ENCODE measurements around the gene HSPB8. TPM values are rescaled to one million over a fixed set of nuclear protein-coding genes. Genes with fewer than 3 reads are reported as not detected.

Gene HSPB8
- total RNA-seq, 1 donor from 2014 or later, result not detected

GRCh38 chr12:119179335-119180021 lies 747 bp downstream of the HSPB8 start:
- H3K4me1 Mint-ChIP-seq, result no peaks in the 10 kb centered on the region
- no peaks in the 10 kb centered on the region for H3K27me3 Mint-ChIP-seq
- no peaks in the 10 kb centered on the region for H3K36me3 Mint-ChIP-seq (ENCODE audit: low read depth)
- no peaks in the 10 kb centered on the region for H3K9me3 Mint-ChIP-seq
- no peak overlapping the region for H3K27ac Mint-ChIP-seq
- DNase-seq, result no peak
- intact Hi-C loops (cut with micrococcal nuclease), result no loop called here
- no peak overlapping the region for H3K4me3 Mint-ChIP-seq

- Mint-ChIP-seq H3K27me3 (no peaks in the 10 kb centered on the region), H3K4me1 (no peaks in the 10 kb centered on the region), H3K9me3 (no peaks in the 10 kb centered on the region), H3K36me3 (ENCODE audit: low read depth) (no peaks in the 10 kb centered on the region), H3K27ac (no peak overlapping the region), H3K4me3 (no peak overlapping the region)
- intact Hi-C loops (cut with micrococcal nuclease), result no loop called here
- no peak for DNase-seq
Observed at GRCh38 chr12:119180380-119181040, 1.8 kb downstream of the HSPB8 start.

- intact Hi-C loops (cut with micrococcal nuclease), result no loop called here
- Mint-ChIP-seq H3K4me1 (no peaks in the 10 kb centered on the region), H3K36me3 (ENCODE audit: low read depth) (no peaks in the 10 kb centered on the region), H3K9me3 (no peaks in the 10 kb centered on the region), H3K27me3 (no peaks in the 10 kb centered on the region), H3K27ac (no peak overlapping the region), H3K4me3 (no peak overlapping the region)
- DNase-seq, result no peak
Observed at GRCh38 chr12:119181202-119181601, 2.5 kb downstream of the HSPB8 start.

- Mint-ChIP-seq H3K27me3 (no peaks in the 10 kb centered on the region), H3K36me3 (ENCODE audit: low read depth) (no peaks in the 10 kb centered on the region), H3K9me3 (no peaks in the 10 kb centered on the region), H3K27ac (no peak overlapping the region), H3K4me3 (no peak overlapping the region), H3K4me1 (no peaks in the 10 kb centered on the region)
- intact Hi-C loops (cut with micrococcal nuclease), result no loop called here
- DNase-seq, result no peak
Observed at GRCh38 chr12:119181944-119182343, 3.2 kb downstream of the HSPB8 start.

GRCh38 chr12:119182701-119183493 lies 4.2 kb downstream of the HSPB8 start:
- H3K27me3 Mint-ChIP-seq, result no peaks in the 10 kb centered on the region

GRCh38 chr12:119183942-119184695 lies 5.4 kb downstream of the HSPB8 start:
- no peak for DNase-seq
- intact Hi-C loops (cut with micrococcal nuclease), result no loop called here
- Mint-ChIP-seq H3K27me3 (no peaks in the 10 kb centered on the region), H3K4me1 (no peaks in the 10 kb centered on the region), H3K36me3 (ENCODE audit: low read depth) (no peaks in the 10 kb centered on the region), H3K27ac (no peak overlapping the region), H3K4me3 (no peak overlapping the region), H3K9me3 (no peaks in the 10 kb centered on the region)

More at GRCh38 chr12:119182701-119183493, 4.2 kb downstream of the HSPB8 start:
- no peak overlapping the region for H3K4me3 Mint-ChIP-seq
- no peaks in the 10 kb centered on the region for H3K9me3 Mint-ChIP-seq
- H3K27ac Mint-ChIP-seq, result no peak overlapping the region
- H3K36me3 Mint-ChIP-seq (ENCODE audit: low read depth), result no peaks in the 10 kb centered on the region
- no peaks in the 10 kb centered on the region for H3K4me1 Mint-ChIP-seq
- intact Hi-C loops (cut with micrococcal nuclease), result no loop called here
- DNase-seq, result no peak

GRCh38 chr12:119195256-119195655 lies 16.5 kb downstream of the HSPB8 start:
- Mint-ChIP-seq H3K4me3 (no peak overlapping the region), H3K9me3 (no peaks in the 10 kb centered on the region), H3K27me3 (no peaks in the 10 kb centered on the region), H3K4me1 (no peaks in the 10 kb centered on the region), H3K36me3 (ENCODE audit: low read depth) (no peaks in the 10 kb centered on the region), H3K27ac (no peak overlapping the region)
- intact Hi-C loops (cut with micrococcal nuclease), result no loop called here
- DNase-seq, result no peak

GRCh38 chr12:119198440-119198839 lies 19.7 kb downstream of the HSPB8 start:
- Mint-ChIP-seq H3K27ac (no peak overlapping the region), H3K4me3 (no peak overlapping the region), H3K27me3 (no peaks in the 10 kb centered on the region), H3K4me1 (no peaks in the 10 kb centered on the region), H3K36me3 (ENCODE audit: low read depth) (no peaks in the 10 kb centered on the region), H3K9me3 (no peaks in the 10 kb centered on the region)
- DNase-seq, result no peak
- intact Hi-C loops (cut with micrococcal nuclease), result no loop called here

- H3K36me3 Mint-ChIP-seq (ENCODE audit: low read depth), result no peaks in the 10 kb centered on the region
- H3K4me3 Mint-ChIP-seq, result no peak overlapping the region
- intact Hi-C loops (cut with micrococcal nuclease), result no loop called here
- H3K27ac Mint-ChIP-seq, result no peak overlapping the region
- no peak for DNase-seq
- no peaks in the 10 kb centered on the region for H3K9me3 Mint-ChIP-seq
- no peaks in the 10 kb centered on the region for H3K27me3 Mint-ChIP-seq
- H3K4me1 Mint-ChIP-seq, result no peaks in the 10 kb centered on the region
Observed at GRCh38 chr12:119200601-119201000, 21.9 kb downstream of the HSPB8 start.

GRCh38 chr12:119201789-119202543 lies 23.2 kb downstream of the HSPB8 start:
- Mint-ChIP-seq H3K27ac (no peak overlapping the region), H3K9me3 (no peaks in the 10 kb centered on the region), H3K4me1 (no peaks in the 10 kb centered on the region)

GRCh38 chr12:119202544-119202943 lies 23.8 kb downstream of the HSPB8 start:
- no peak for DNase-seq
- intact Hi-C loops (cut with micrococcal nuclease), result no loop called here
- no peaks in the 10 kb centered on the region for H3K36me3 Mint-ChIP-seq (ENCODE audit: low read depth)
- no peaks in the 10 kb centered on the region for H3K4me1 Mint-ChIP-seq
- no peak overlapping the region for H3K27ac Mint-ChIP-seq
- no peaks in the 10 kb centered on the region for H3K27me3 Mint-ChIP-seq
- H3K9me3 Mint-ChIP-seq, result no peaks in the 10 kb centered on the region
- no peak overlapping the region for H3K4me3 Mint-ChIP-seq

More at GRCh38 chr12:119201789-119202543, 23.2 kb downstream of the HSPB8 start:
- Mint-ChIP-seq H3K4me3 (no peak overlapping the region), H3K27me3 (no peaks in the 10 kb centered on the region), H3K36me3 (ENCODE audit: low read depth) (no peaks in the 10 kb centered on the region)
- intact Hi-C loops (cut with micrococcal nuclease), result no loop called here
- no peak for DNase-seq

- Mint-ChIP-seq H3K4me3 (no peak overlapping the region), H3K9me3 (no peaks in the 10 kb centered on the region), H3K36me3 (ENCODE audit: low read depth) (no peaks in the 10 kb centered on the region), H3K4me1 (no peaks in the 10 kb centered on the region), H3K27me3 (no peaks in the 10 kb centered on the region), H3K27ac (no peak overlapping the region)
- DNase-seq, result no peak
- intact Hi-C loops (cut with micrococcal nuclease), result no loop called here
Observed at GRCh38 chr12:119204131-119204530, 25.4 kb downstream of the HSPB8 start.

GRCh38 chr12:119204671-119205285 lies 26.0 kb downstream of the HSPB8 start:
- no peak overlapping the region for H3K4me3 Mint-ChIP-seq
- H3K9me3 Mint-ChIP-seq, result no peaks in the 10 kb centered on the region
- no peaks in the 10 kb centered on the region for H3K36me3 Mint-ChIP-seq (ENCODE audit: low read depth)
- no peaks in the 10 kb centered on the region for H3K27me3 Mint-ChIP-seq
- no peak overlapping the region for H3K27ac Mint-ChIP-seq
- intact Hi-C loops (cut with micrococcal nuclease), result no loop called here
- no peak for DNase-seq
- H3K4me1 Mint-ChIP-seq, result no peaks in the 10 kb centered on the region

All from activated CD4-positive, alpha-beta T cell treated with anti-CD3 and anti-CD28 coated beads, Interleukin-2, amount 10 ng/mL, durations not matched to agents 24 days and 14 days (primary cell).